Peyer's patch (tissue), 4 donors: ENCODE results near the gene CRK.

Experiments
- POLR2A ChIP-seq, 2 donors: fragments of 450-650 bp; IDR thresholded peaks; one replicate each; pipeline ENCODE4 v1.5.1; 2017; ENCODE audit warnings: antibody characterized with exemption in 2 of 2, mild to moderate bottlenecking in 2 of 2, moderate library complexity in 2 of 2
- TF ChIP-seq, protein P1 (sequence below), 6 experiments: fragments of 450-650 bp in 4 of 6; fragments of 200-600 bp in 2 of 6; sonication (generic) in 1 of 6; IDR thresholded peaks; one replicate each; pipeline ENCODE4 v1.5.1; 2017 to 2019; ENCODE audit warnings: antibody characterized with exemption in 6 of 6, mild to moderate bottlenecking in 3 of 6, moderate library complexity in 1 of 6

DNA sequence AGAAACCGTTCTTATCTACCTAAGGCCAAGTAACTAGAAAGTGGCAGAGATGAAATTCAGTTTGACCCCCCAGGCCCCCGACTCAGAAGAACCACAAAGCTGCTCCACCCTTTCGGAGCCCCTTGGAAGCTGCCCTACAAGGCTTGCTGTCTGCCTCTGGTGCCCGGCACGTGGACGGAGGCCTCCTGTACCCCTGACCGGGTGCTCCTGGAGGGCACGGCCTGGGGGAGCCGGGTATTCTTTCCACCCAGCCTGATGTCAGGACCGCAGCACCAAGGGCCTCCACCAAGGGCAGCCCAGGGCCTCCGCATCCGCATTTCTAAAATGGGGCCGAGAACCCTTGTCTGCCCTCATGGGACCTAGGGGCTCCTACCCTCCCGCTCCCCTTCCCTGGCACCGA is 15.5 kb upstream of the CRK start:
- TF ChIP-seq POLR2A (IDR thresholded peaks at IDR 0.05), result no peak
- TF ChIP-seq, protein P1, sequence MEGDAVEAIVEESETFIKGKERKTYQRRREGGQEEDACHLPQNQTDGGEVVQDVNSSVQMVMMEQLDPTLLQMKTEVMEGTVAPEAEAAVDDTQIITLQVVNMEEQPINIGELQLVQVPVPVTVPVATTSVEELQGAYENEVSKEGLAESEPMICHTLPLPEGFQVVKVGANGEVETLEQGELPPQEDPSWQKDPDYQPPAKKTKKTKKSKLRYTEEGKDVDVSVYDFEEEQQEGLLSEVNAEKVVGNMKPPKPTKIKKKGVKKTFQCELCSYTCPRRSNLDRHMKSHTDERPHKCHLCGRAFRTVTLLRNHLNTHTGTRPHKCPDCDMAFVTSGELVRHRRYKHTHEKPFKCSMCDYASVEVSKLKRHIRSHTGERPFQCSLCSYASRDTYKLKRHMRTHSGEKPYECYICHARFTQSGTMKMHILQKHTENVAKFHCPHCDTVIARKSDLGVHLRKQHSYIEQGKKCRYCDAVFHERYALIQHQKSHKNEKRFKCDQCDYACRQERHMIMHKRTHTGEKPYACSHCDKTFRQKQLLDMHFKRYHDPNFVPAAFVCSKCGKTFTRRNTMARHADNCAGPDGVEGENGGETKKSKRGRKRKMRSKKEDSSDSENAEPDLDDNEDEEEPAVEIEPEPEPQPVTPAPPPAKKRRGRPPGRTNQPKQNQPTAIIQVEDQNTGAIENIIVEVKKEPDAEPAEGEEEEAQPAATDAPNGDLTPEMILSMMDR (IDR thresholded peaks at IDR 0.05), result no peak
